ENCODE results near the gene MMP24. TPM values are rescaled to one million over a fixed set of nuclear protein-coding genes. Genes with fewer than 3 reads are reported as not detected.
A peak's percentile ranks its signal among the peaks of the same experiment; 100 is the strongest.

The MMP24 gene
- total RNA-seq, 2 experiments from 2014 or later, result 0.08 to 0.20 TPM

- peaks cover 14% of the 10 kb centered on the region for H3K36me3 Mint-ChIP-seq
- H3K4me3 Mint-ChIP-seq, result peak overlapping the region; percentile 90
- POLR2A ChIA-PET, result interaction anchor here (0.5 to 1.7 kb wide), 14 partner anchors 7 to 671 kb away, joined by 3 to 7 read pairs (median 4); partner anchors contain the start of genes CEP250, EDEM2, RBM39 and SCAND1
- no peaks in the 10 kb centered on the region for H3K27me3 Mint-ChIP-seq
- DNase-seq, result no peak
- no peaks in the 10 kb centered on the region for H3K9me3 Mint-ChIP-seq
- no peak for ATAC-seq (ENCODE audit: low read depth)
- peaks cover 22% of the 10 kb centered on the region for H3K4me1 Mint-ChIP-seq
- H3K27ac Mint-ChIP-seq, result peak overlapping the region; percentile 85
Observed at GRCh38 chr20:35283441-35284266, 57.2 kb downstream of the MMP24 start.

- H3K27ac Mint-ChIP-seq, result peak within 1 kb of the TSS; percentile 85
- peak within 1 kb of the TSS; percentile 90 for H3K4me3 Mint-ChIP-seq
- ATAC-seq (ENCODE audit: low read depth) (peak; percentile 81), DNase-seq (peak; percentile 81)
- no peaks in the 10 kb centered on the region for H3K27me3 Mint-ChIP-seq
- peaks cover 22% of the 10 kb centered on the region for H3K4me1 Mint-ChIP-seq
- POLR2A ChIA-PET, result interaction anchor here (0.6 to 1.7 kb wide), 16 partner anchors 8 to 670 kb away, joined by 3 to 7 read pairs (median 3); partner anchors contain the start of genes CEP250, EDEM2, RBM39 and SCAND1
- peaks cover 12% of the 10 kb centered on the region for H3K36me3 Mint-ChIP-seq
- no peaks in the 10 kb centered on the region for H3K9me3 Mint-ChIP-seq
Observed at GRCh38 chr20:35284267-35284991, 57.9 kb downstream of the MMP24 start, which contains the start of gene EIF6. Gene EIF6, minus strand, starts transcription at chr20:35284772. Its CDS starts 285 bp downstream, at chr20:35284487.

GRCh38 chr20:35284992-35285805 lies 58.7 kb downstream of the MMP24 start:
- DNase-seq, result no peak
- POLR2A ChIA-PET, result interaction anchor here (0.7 to 1.7 kb wide), 12 partner anchors 9 to 669 kb away, joined by 3 to 7 read pairs (median 4); partner anchors contain the start of genes CEP250, EDEM2, RBM39 and SCAND1
- Mint-ChIP-seq H3K9me3 (no peaks in the 10 kb centered on the region), H3K36me3 (peaks cover 8% of the 10 kb centered on the region), H3K27ac (peak overlapping the region; percentile 85), H3K4me1 (peaks cover 22% of the 10 kb centered on the region), H3K4me3 (peak overlapping the region; percentile 90), H3K27me3 (no peaks in the 10 kb centered on the region)
- no peak for ATAC-seq (ENCODE audit: low read depth)

- POLR2A ChIA-PET, result no interaction called here
- Mint-ChIP-seq H3K27me3 (no peaks in the 10 kb centered on the region), H3K9me3 (no peaks in the 10 kb centered on the region), H3K27ac (peak overlapping the region; percentile 85), H3K4me3 (peak overlapping the region; percentile 90), H3K36me3 (peaks cover 7% of the 10 kb centered on the region), H3K4me1 (peaks cover 22% of the 10 kb centered on the region)
- ATAC-seq (ENCODE audit: low read depth) (no peak), DNase-seq (no peak)
Observed at GRCh38 chr20:35285806-35286076, 59.3 kb downstream of the MMP24 start.

GRCh38 chr20:35286077-35286898 lies 59.8 kb downstream of the MMP24 start:
- H3K9me3 Mint-ChIP-seq, result no peaks in the 10 kb centered on the region
- POLR2A ChIA-PET, result interaction anchor here (1.3 kb wide), 1 partner anchor 8 kb away, joined by 4 read pairs; the partner anchor contains the start of gene MMP24OS

GRCh38 chr20:35286899-35287508 lies 60.5 kb downstream of the MMP24 start:
- H3K4me3 Mint-ChIP-seq, result no peak overlapping the region
- peaks cover 4% of the 10 kb centered on the region for H3K36me3 Mint-ChIP-seq
- no peaks in the 10 kb centered on the region for H3K9me3 Mint-ChIP-seq
- peaks cover 22% of the 10 kb centered on the region for H3K4me1 Mint-ChIP-seq
- no peak overlapping the region for H3K27ac Mint-ChIP-seq
- POLR2A ChIA-PET, result interaction anchor here (1.3 kb wide), 1 partner anchor 9 kb away, joined by 4 read pairs; the partner anchor contains the start of gene MMP24OS
- DNase-seq (no peak), ATAC-seq (ENCODE audit: low read depth) (no peak)
- no peaks in the 10 kb centered on the region for H3K27me3 Mint-ChIP-seq

More at GRCh38 chr20:35286077-35286898, 59.8 kb downstream of the MMP24 start:
- H3K36me3 Mint-ChIP-seq, result peaks cover 7% of the 10 kb centered on the region
- H3K27ac Mint-ChIP-seq, result peak overlapping the region; percentile 85
- H3K4me1 Mint-ChIP-seq, result peaks cover 22% of the 10 kb centered on the region
- ATAC-seq (ENCODE audit: low read depth) (no peak), DNase-seq (no peak)
- H3K27me3 Mint-ChIP-seq, result no peaks in the 10 kb centered on the region
- H3K4me3 Mint-ChIP-seq, result peak overlapping the region; percentile 90

GRCh38 chr20:35287509-35288324 lies 61.2 kb downstream of the MMP24 start:
- H3K36me3 Mint-ChIP-seq, result no peaks in the 10 kb centered on the region
- no peak overlapping the region for H3K4me3 Mint-ChIP-seq
- no peaks in the 10 kb centered on the region for H3K9me3 Mint-ChIP-seq
- no peaks in the 10 kb centered on the region for H3K27me3 Mint-ChIP-seq
- ATAC-seq (ENCODE audit: low read depth) (no peak), DNase-seq (no peak)
- POLR2A ChIA-PET, result interaction anchor here (1.3 kb wide), 1 partner anchor 10 kb away, joined by 4 read pairs; the partner anchor contains the start of gene MMP24OS
- peaks cover 19% of the 10 kb centered on the region for H3K4me1 Mint-ChIP-seq
- no peak overlapping the region for H3K27ac Mint-ChIP-seq

GRCh38 chr20:35288325-35289060 lies 62.0 kb downstream of the MMP24 start:
- POLR2A ChIA-PET, result no interaction called here
- no peak for DNase-seq
- Mint-ChIP-seq H3K4me3 (no peak overlapping the region), H3K4me1 (peaks cover 15% of the 10 kb centered on the region), H3K36me3 (no peaks in the 10 kb centered on the region), H3K27me3 (no peaks in the 10 kb centered on the region), H3K27ac (no peak overlapping the region), H3K9me3 (no peaks in the 10 kb centered on the region)
- ATAC-seq (ENCODE audit: low read depth), result no peak

GRCh38 chr20:35290186-35290886 lies 63.8 kb downstream of the MMP24 start:
- DNase-seq (no peak), ATAC-seq (ENCODE audit: low read depth) (no peak)
- Mint-ChIP-seq H3K4me3 (no peak overlapping the region), H3K9me3 (no peaks in the 10 kb centered on the region), H3K36me3 (no peaks in the 10 kb centered on the region), H3K27me3 (peaks cover 8% of the 10 kb centered on the region), H3K4me1 (peaks cover 7% of the 10 kb centered on the region), H3K27ac (no peak overlapping the region)
- POLR2A ChIA-PET, result no interaction called here

- H3K36me3 Mint-ChIP-seq, result no peaks in the 10 kb centered on the region
- no peak overlapping the region for H3K4me3 Mint-ChIP-seq
- POLR2A ChIA-PET, result no interaction called here
- no peak for ATAC-seq (ENCODE audit: low read depth)
- H3K27ac Mint-ChIP-seq, result no peak overlapping the region
- no peaks in the 10 kb centered on the region for H3K9me3 Mint-ChIP-seq
- no peak for DNase-seq
- peaks cover 1% of the 10 kb centered on the region for H3K4me1 Mint-ChIP-seq
- peaks cover 10% of the 10 kb centered on the region for H3K27me3 Mint-ChIP-seq
Observed at GRCh38 chr20:35290887-35291417, 64.5 kb downstream of the MMP24 start.
